ENCODE measurements around the gene KCNK3.

The KCNK3 gene

DNA sequence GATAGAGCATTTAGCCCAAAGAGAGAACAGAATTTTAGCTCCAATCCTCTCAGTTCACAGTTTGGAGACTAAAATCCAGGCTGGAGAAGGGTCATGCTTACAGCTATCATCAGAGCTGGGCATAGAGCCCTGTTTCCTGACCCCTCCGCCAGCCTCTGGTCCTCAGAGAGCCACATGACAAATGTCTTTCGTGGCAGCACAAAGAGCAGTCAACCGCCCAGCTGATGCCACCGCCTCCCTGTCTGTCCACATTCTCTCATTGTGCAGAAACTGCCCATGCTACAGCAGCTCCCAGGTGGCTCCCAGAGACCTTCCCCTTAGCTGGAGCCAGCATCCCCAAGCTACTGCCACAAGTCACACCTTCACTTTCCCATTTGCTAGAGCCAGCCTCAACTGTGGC lies 7.6 kb downstream of the KCNK3 start:
- Histone ChIP-seq H3K9me2 (replicated peaks; ENCODE audit: insufficient read depth, low read length) (no peaks in the 10 kb centered on the region), H3K36me3 (replicated peaks; ENCODE audit: insufficient read depth, low read length) (no peaks in the 10 kb centered on the region), H3K4me2 (ENCODE audit: low read depth, low read length) (no peak overlapping the region), H3K27me3 (replicated peaks; ENCODE audit: insufficient read depth, low read length) (peaks cover 89% of the 10 kb centered on the region), H3K9me3 (replicated peaks; ENCODE audit: insufficient read depth, low read length) (no peaks in the 10 kb centered on the region), H3K79me2 (ENCODE audit: low read length) (no peaks in the 10 kb centered on the region), H3K27ac (ENCODE audit: low read length) (no peak overlapping the region), H4K20me1 (ENCODE audit: insufficient read depth, low read length) (no peaks in the 10 kb centered on the region; the same call in 1 of the 2 replicates), H3K4me3 (ENCODE audit: low read length) (no peak overlapping the region), H3K4me1 (ENCODE audit: low read length) (no peaks in the 10 kb centered on the region), H3K9ac (ENCODE audit: low read length) (no peak overlapping the region), H3F3A (ENCODE audit: insufficient read depth, low read length) (no peaks in the 10 kb centered on the region), H2AFZ (ENCODE audit: low read length) (no peak overlapping the region)
- no peak for DNase-seq
- TF ChIP-seq EZH2 (optimal IDR thresholded peaks at IDR 0.05; ENCODE audit: low read depth, low read length) (no peak), EZH2phosphoT487 (IDR thresholded peaks at IDR 0.05; ENCODE audit: low read length) (no peak)
- TF ChIP-seq, protein P1, sequence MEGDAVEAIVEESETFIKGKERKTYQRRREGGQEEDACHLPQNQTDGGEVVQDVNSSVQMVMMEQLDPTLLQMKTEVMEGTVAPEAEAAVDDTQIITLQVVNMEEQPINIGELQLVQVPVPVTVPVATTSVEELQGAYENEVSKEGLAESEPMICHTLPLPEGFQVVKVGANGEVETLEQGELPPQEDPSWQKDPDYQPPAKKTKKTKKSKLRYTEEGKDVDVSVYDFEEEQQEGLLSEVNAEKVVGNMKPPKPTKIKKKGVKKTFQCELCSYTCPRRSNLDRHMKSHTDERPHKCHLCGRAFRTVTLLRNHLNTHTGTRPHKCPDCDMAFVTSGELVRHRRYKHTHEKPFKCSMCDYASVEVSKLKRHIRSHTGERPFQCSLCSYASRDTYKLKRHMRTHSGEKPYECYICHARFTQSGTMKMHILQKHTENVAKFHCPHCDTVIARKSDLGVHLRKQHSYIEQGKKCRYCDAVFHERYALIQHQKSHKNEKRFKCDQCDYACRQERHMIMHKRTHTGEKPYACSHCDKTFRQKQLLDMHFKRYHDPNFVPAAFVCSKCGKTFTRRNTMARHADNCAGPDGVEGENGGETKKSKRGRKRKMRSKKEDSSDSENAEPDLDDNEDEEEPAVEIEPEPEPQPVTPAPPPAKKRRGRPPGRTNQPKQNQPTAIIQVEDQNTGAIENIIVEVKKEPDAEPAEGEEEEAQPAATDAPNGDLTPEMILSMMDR (IDR thresholded peaks at IDR 0.05; ENCODE audit: low read length) = no peak

DNA sequence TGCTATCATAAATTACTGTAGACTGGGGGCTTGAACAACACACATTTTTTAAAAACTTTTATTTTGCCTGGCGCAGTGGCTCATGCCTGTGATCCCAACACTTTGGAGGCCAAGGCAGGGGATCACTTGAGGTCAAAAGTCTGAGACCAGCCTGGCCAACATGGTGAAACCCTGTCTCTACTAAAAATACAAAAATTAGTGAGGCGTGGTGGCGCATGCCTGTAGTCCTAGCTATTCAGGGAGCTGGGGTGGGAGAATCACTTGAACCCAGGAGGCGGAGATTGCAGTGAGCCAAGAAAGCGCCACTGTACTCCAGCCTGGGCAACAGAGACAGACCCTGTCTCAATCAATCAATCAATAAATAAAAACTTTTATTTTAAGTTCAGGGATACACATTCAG lies 9.1 kb downstream of the KCNK3 start:
- no peaks in the 10 kb centered on the region for H3K9me2 ChIP-seq (replicated peaks; ENCODE audit: insufficient read depth, low read length)
- H3K9me3 ChIP-seq (replicated peaks; ENCODE audit: insufficient read depth, low read length) = no peaks in the 10 kb centered on the region
- no peaks in the 10 kb centered on the region for H3F3A ChIP-seq (ENCODE audit: insufficient read depth, low read length)
- H3K36me3 ChIP-seq (replicated peaks; ENCODE audit: insufficient read depth, low read length) = no peaks in the 10 kb centered on the region
- no peak overlapping the region for H2AFZ ChIP-seq (ENCODE audit: low read length)
- H3K4me1 ChIP-seq (ENCODE audit: low read length) = no peaks in the 10 kb centered on the region
- H3K27ac ChIP-seq (ENCODE audit: low read length) = no peak overlapping the region
- peaks cover 89% of the 10 kb centered on the region for H3K27me3 ChIP-seq (replicated peaks; ENCODE audit: insufficient read depth, low read length)
- TF ChIP-seq EZH2phosphoT487 (IDR thresholded peaks at IDR 0.05; ENCODE audit: low read length) = no peak
- TF ChIP-seq, protein P1 (IDR thresholded peaks at IDR 0.05; ENCODE audit: low read length) = no peak
- TF ChIP-seq EZH2 (optimal IDR thresholded peaks at IDR 0.05; ENCODE audit: low read depth, low read length) = no peak
- no peak overlapping the region for H3K4me2 ChIP-seq (ENCODE audit: low read depth, low read length)
- H4K20me1 ChIP-seq (ENCODE audit: insufficient read depth, low read length) = no peaks in the 10 kb centered on the region; the same call in 1 of the 2 replicates
- DNase-seq = no peak
- no peak overlapping the region for H3K9ac ChIP-seq (ENCODE audit: low read length)
- H3K4me3 ChIP-seq (ENCODE audit: low read length) = no peak overlapping the region
- H3K79me2 ChIP-seq (ENCODE audit: low read length) = no peaks in the 10 kb centered on the region

DNA sequence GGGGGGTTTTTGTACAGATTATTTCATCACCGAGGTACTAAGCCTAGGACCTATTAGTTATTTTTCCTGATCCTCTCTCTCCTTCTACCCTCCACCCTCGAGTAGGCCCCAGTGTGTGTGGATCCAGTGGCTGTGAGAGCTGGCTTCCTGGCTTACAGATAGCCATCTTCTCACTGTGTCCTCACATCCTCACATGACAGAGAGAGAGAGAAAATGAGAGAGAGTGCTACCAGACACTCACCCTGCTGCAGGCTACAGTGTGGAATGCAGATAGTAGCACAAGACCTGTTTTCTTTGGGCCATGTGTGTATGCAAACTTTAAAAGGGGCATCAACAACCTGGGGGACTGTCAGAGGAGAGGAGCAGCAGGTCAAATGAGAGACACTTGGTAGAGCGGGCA lies 9.5 kb downstream of the KCNK3 start:
- H3K4me2 ChIP-seq (ENCODE audit: low read depth, low read length) = no peak overlapping the region
- no peak for DNase-seq
- peaks cover 89% of the 10 kb centered on the region for H3K27me3 ChIP-seq (replicated peaks; ENCODE audit: insufficient read depth, low read length)
- no peak overlapping the region for H3K4me3 ChIP-seq (ENCODE audit: low read length)
- no peaks in the 10 kb centered on the region; the same call in 1 of the 2 replicates for H4K20me1 ChIP-seq (ENCODE audit: insufficient read depth, low read length)
- no peaks in the 10 kb centered on the region for H3K36me3 ChIP-seq (replicated peaks; ENCODE audit: insufficient read depth, low read length)
- no peak overlapping the region for H3K9ac ChIP-seq (ENCODE audit: low read length)
- no peaks in the 10 kb centered on the region for H3K79me2 ChIP-seq (ENCODE audit: low read length)
- no peaks in the 10 kb centered on the region for H3K9me2 ChIP-seq (replicated peaks; ENCODE audit: insufficient read depth, low read length)
- H3K9me3 ChIP-seq (replicated peaks; ENCODE audit: insufficient read depth, low read length) = no peaks in the 10 kb centered on the region
- H2AFZ ChIP-seq (ENCODE audit: low read length) = no peak overlapping the region
- no peaks in the 10 kb centered on the region for H3F3A ChIP-seq (ENCODE audit: insufficient read depth, low read length)
- H3K27ac ChIP-seq (ENCODE audit: low read length) = no peak overlapping the region
- TF ChIP-seq EZH2 (optimal IDR thresholded peaks at IDR 0.05; ENCODE audit: low read depth, low read length) (no peak), EZH2phosphoT487 (IDR thresholded peaks at IDR 0.05; ENCODE audit: low read length) (no peak)
- TF ChIP-seq, protein P1 (IDR thresholded peaks at IDR 0.05; ENCODE audit: low read length) = no peak
- H3K4me1 ChIP-seq (ENCODE audit: low read length) = no peaks in the 10 kb centered on the region
